BJ (cell line): ENCODE data around the gene DCLK2. TPM values are rescaled to one million over a fixed set of nuclear protein-coding genes. Genes with fewer than 3 reads are reported as not detected.

Experiments used
- CTCF ChIA-PET: fragments of 350-600 bp; formaldehyde crosslinking; extraction: SDS; loops from one replicate; lab custom pipeline; 2021; ENCODE audit warnings: antibody characterized with exemption, inconsistent platforms; lab: Yijun Ruan, JAX
- POLR2A ChIA-PET: fragments of 300-600 bp; sonication (Branson Sonifier 250); formaldehyde crosslinking; extraction: SDS; loops from one replicate; lab custom pipeline; 2021; ENCODE audit warnings: antibody characterized with exemption; lab: Charles Lee
- DNase-seq: peaks from one replicate; pipeline ENCODE4 v3.0.0-alpha.2; 2011; ENCODE audit warnings: low read depth
- H3K27me3 ChIP-seq: 2 replicates; pipeline ENCODE4 v1.6.0; 2011; ENCODE audit warnings: low read length; ENCODE audit not compliant: control insufficient read depth, insufficient read depth
- H3K36me3 ChIP-seq: 2 replicates; pipeline ENCODE4 v1.5.1; 2011; ENCODE audit warnings: low read length; ENCODE audit not compliant: control insufficient read depth, insufficient read depth
- H3K4me3 ChIP-seq: 2 replicates; pipeline ENCODE4 v1.5.1; 2011; ENCODE audit warnings: low read depth, mild to moderate bottlenecking, control low read depth, low read length
- CTCF ChIP-seq: IDR thresholded peaks from 2 replicates; pipeline ENCODE4 v1.5.1; 2011; ENCODE audit warnings: low read depth, mild to moderate bottlenecking, control low read depth, inconsistent platforms, low read length, moderate library complexity; ENCODE audit not compliant: insufficient read depth
- polyA plus RNA-seq: library from polyadenylated mRNA; depleted of rRNA; stranded (reverse); fragments of >200 nt; gene quantifications from 2 replicates; pipeline ENCODE4 v1.2.3, GENCODE V29; 2011

Gene DCLK2
- polyA plus RNA-seq, 1 experiment, result 38.8 TPM

- no peak for DNase-seq
- CTCF ChIA-PET, result no interaction called here
- Histone ChIP-seq H3K4me3 (no peak overlapping the region), H3K27me3 (no peaks in the 10 kb centered on the region), H3K36me3 (no peaks in the 10 kb centered on the region; the same call in none of the 2 replicates)
- no peak for TF ChIP-seq CTCF
- POLR2A ChIA-PET, result no interaction called here
Observed at GRCh38 chr4:150141756-150142155, 63.5 kb downstream of the DCLK2 start.

- CTCF ChIA-PET, result interaction anchor here (0.6 to 0.7 kb wide), 2 partner anchors 12 to 146 kb away, joined by 3 to 4 read pairs; no protein-coding TSS in a partner anchor
- POLR2A ChIA-PET, result no interaction called here
- TF ChIP-seq CTCF, result no peak
- DNase-seq, result no peak
- H3K36me3 ChIP-seq, result no peaks in the 10 kb centered on the region; the same call in none of the 2 replicates
- H3K4me3 ChIP-seq, result no peak overlapping the region
- H3K27me3 ChIP-seq, result no peaks in the 10 kb centered on the region
Observed at GRCh38 chr4:150142831-150143230, 64.6 kb downstream of the DCLK2 start.

GRCh38 chr4:150145090-150145945, 67.1 kb downstream of the DCLK2 start:
- POLR2A ChIA-PET, result no interaction called here

GRCh38 chr4:150145946-150146340, 67.7 kb downstream of the DCLK2 start:
- POLR2A ChIA-PET, result no interaction called here
- no peak for DNase-seq
- CTCF ChIA-PET, result interaction anchor here (1.3 to 1.6 kb wide), 2 partner anchors 10 to 97 kb away, joined by 3 to 6 read pairs; no protein-coding TSS in a partner anchor
- no peak overlapping the region for H3K4me3 ChIP-seq
- H3K36me3 ChIP-seq, result no peaks in the 10 kb centered on the region; the same call in 1 of the 2 replicates
- no peak for TF ChIP-seq CTCF
- no peaks in the 10 kb centered on the region for H3K27me3 ChIP-seq

More at GRCh38 chr4:150145090-150145945, 67.1 kb downstream of the DCLK2 start:
- no peaks in the 10 kb centered on the region; the same call in none of the 2 replicates for H3K36me3 ChIP-seq
- H3K4me3 ChIP-seq, result no peak overlapping the region
- peak; percentile 39; the same call in 1 of the 2 replicates for TF ChIP-seq CTCF
- CTCF ChIA-PET, result interaction anchor here (1.3 to 1.6 kb wide), 2 partner anchors 10 to 98 kb away, joined by 3 to 6 read pairs; no protein-coding TSS in a partner anchor
- no peaks in the 10 kb centered on the region for H3K27me3 ChIP-seq
- DNase-seq, result no peak

- H3K4me3 ChIP-seq, result no peak overlapping the region
- peaks cover 3% of the 10 kb centered on the region; the same call in 1 of the 2 replicates for H3K36me3 ChIP-seq
- POLR2A ChIA-PET, result no interaction called here
- no peaks in the 10 kb centered on the region for H3K27me3 ChIP-seq
- CTCF ChIA-PET, result no interaction called here
- TF ChIP-seq CTCF, result no peak
- DNase-seq, result peak; percentile 47
Observed at GRCh38 chr4:150149381-150149780, 71.1 kb downstream of the DCLK2 start.
